ENCODE data around the gene CAPN15.
"Not testable (repeated sequence)": the region's sequence is repeated elsewhere in the genome, so short reads cannot be mapped to it uniquely, and the experiment has no call there.

The CAPN15 gene

DNA sequence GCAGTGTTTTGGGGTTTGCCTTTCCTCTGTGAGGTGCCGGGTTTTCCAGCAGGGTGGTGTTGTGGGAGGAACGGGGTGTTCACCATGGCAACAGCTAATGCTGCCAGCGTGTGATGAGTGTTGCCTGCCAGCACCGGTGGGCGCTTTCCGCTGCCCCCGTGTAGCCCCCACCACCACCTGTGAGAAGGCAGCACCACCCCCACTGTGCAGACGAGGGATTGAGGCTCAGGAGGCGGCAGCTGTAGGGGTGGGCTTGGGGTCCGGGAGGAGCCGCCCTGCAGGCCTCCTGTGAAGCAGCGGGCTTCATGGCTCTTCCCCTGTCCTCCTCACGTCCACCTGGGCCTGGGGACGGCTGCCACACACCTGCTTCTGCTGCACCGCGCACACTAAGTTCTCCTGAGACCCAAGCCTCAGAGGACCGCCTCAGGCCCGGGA, 67.6 kb downstream of the CAPN15 start:
- DNase-seq = no peak

DNA sequence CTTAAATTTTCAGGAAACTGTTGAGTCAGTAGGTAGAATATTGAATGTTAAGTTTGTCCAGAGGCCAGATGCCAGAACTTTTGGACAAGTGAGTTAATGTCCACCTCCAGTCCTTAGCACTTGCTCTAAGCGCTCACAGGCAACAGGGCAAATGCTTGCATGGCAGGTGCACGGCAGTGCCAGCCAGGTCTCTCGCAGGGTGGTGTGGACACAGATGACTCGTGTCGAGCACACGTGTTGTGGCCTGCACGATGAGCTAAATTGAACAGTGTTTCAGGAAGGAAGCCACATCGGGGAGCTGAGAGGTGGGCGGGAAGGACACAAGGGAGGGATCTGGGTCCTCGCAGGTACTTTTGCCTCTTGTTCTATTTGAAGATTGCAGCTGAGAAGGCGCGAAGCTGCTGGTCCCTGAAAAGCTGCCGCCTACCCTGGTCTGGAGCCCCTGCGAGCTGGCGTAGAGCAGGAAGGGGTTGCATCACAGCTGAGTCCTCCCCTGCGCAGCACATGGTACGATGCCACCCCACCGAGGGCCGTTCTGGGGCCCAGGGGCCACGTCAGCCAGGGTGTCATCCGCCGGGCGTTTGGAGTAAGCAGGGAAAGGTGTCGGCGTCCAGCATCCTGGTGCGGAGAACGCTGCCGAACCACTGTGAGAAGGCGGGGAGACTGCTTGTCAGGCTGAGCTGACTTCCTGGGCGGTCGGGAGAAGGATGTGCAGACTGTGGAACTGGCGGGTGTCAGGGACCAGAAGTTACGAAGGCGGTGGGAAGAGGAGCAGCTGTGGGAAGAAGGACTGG, 68.6 kb downstream of the CAPN15 start:
- DNase-seq = peak; percentile 48 to 65 (median 55)

DNA sequence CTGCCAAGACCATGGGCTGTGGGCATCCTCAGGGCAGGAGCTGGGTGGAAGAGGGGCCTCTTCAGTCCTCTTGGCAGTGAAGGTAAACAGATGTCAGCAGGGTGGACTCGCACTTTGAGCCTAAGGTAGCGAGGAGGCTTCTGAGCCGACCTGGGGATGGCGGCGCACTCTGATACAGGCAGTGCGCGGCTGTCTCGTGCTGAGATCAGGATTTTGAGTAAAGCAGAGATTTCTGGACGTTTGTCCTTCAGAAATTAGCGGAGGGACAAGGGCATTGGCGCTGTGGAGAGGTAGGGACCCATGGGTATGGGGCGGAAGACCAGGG, 69.2 kb downstream of the CAPN15 start:
- no peak for DNase-seq

DNA sequence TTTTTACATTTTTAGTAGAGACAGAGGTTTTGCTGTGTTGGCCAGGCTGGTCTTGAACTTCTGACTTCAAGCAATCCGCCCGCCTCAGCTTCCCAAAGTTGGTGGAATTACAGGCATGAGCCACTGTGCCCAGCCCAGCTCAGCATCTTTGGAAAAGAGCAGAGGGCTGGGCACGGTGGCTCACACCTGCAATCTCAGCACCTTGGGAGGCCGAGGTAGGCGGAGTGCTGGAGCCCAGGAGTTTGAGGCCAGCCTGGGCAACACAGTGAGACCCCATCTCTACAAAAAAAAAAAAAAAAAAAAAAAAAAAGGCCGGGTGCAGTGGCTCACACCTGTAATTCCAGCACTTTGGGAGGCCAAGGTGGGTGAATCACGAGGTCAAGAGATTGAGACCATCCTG, 70.1 kb downstream of the CAPN15 start:
- not testable (repeated sequence) for DNase-seq

DNA sequence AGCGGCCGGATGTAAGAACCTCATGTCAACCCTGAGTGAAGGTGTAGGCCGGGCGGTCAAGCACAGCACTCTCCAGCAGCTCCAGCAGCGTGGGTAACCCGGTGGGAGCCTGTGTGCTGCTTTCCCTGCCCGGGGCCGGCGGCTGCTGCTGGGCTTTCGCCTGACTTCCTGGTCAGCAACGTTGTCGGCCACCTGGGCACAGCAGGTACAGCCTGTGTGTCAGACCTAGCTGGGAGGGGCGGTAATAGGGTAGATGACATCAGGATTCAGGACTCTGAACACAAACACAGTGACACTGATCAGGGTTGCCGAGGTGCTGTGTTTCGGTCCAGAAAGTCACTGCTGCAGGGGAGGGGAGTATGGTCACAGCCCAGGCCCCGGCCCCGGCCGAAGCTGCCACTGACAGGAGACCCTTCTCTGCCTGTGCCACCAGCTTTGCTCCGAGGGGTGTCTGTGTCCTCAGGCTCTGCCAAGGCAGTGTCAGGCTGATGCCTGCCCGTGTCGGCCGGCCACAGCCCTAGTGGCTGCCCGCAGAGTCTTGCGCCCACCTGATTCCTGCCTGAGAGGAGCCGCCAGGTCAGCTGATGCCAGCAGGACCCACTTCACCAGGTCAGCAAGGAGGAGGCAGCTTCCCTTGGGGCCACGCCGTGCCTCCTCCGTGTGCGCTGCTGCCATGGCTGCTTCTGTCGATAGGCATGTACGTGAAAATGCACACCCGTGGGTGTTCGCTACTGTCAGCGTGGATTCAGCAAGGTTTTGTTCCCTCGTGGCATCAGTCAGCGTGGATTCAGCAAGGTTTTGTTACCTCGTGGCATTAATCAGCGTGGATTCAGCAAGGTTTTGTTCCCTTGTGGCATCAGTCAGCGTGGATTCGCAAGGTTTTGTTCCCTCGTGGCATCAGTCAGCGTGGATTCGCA, 71.6 kb downstream of the CAPN15 start:
- DNase-seq = no peak

DNA sequence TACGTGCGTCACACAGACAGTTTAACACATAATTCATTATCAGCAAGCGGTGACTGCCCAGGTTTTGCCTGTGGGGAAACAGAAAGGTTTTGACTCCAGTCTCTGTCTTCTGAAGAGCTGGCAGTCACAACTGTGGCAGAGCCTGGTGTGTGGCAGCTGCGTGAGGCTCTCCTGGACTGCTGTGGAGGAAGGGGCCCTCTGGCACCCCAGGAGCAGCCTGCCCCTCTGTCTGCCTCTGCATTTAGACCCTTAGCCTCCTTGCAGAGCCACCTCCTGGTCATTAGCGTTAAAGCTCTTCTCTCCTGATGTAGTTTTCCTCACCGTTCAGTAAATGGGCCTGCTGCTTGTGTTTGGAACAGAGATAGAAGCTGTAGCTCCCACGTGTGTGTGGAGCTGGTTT, 73.3 kb downstream of the CAPN15 start:
- peak in 1 of 4 experiments; percentile 23 for DNase-seq

DNA sequence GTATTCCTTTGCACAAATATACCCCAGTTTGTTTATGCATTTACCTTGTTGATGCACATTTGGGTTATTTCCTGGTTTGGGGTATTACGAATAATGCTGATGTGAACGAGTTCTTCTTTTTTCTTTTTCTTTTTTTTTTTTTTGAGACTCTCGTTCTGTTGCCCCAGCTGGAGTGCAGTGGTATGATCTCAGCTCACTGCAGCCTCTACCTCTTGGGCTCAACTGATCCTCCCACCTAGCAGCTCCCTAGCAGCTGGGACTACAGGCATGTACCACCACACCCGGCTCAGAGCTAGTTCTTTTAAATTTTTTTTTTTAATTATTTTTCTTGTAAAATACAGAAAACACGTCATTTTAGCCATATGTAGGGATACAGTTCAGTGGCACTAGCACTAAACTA, 76.4 kb downstream of the CAPN15 start:
- DNase-seq = no peak
